A549 (cell line): ENCODE data around the gene S1PR2. TPM values are rescaled to one million over a fixed set of nuclear protein-coding genes. Genes with fewer than 3 reads are reported as not detected.

ENCODE experiments used
- ATAC-seq, 2 experiments: fragments of 200-7000 bp in 1 of 2; fragments of >200 bp in 1 of 2; cut with Nextera tagmentation in 1 of 2; cut with Tn5 transposase in 1 of 2; 3 replicates each; pipeline versions ENCODE4 v1.8.0 to v1.9.1; 2018 to 2020; ENCODE audit warnings: mild to moderate bottlenecking in 1 of 2, moderate library complexity in 1 of 2
- CTCF ChIA-PET: fragments of 300-600 bp; sonication (Branson Sonifier 250); formaldehyde crosslinking; extraction: SDS; loops from one replicate; lab custom pipeline; 2021; ENCODE audit warnings: antibody characterized with exemption, inconsistent platforms; lab: Yijun Ruan, JAX
- POLR2A ChIA-PET: fragments of 350-600 bp; formaldehyde crosslinking; extraction: SDS; loops from one replicate; lab custom pipeline; 2021; ENCODE audit warnings: antibody characterized with exemption, inconsistent platforms; lab: Yijun Ruan, JAX
- DNase-seq, 2 experiments: peaks; one replicate each; pipeline versions ENCODE4 v3.0.0 to v3.0.0-alpha.2; 2011 to 2016; ENCODE audit warnings: low read depth in 1 of 2, low spot score in 1 of 2
- FAIRE-seq: peaks from 2 replicates; lab custom pipeline; 2011; peaks lifted over from hg19 to GRCh38; lab: Jason Lieb, UNC
- H3K27ac ChIP-seq, 2 experiments: fragments of >200 bp; sonication (Bioruptor Twin); formaldehyde crosslinking; 3 replicates each; pipeline ENCODE4 v1.5.1; 2016 to 2017
- H3K4me1 ChIP-seq: fragments of >200 bp; sonication (Bioruptor Twin); formaldehyde crosslinking; 3 replicates; pipeline ENCODE4 v1.6.1; 2016
- H3K4me2 ChIP-seq: fragments of >200 bp; sonication (Bioruptor Twin); formaldehyde crosslinking; 3 replicates; pipeline ENCODE4 v1.6.1; 2016
- H3K4me3 ChIP-seq: fragments of >200 bp; sonication (Bioruptor Twin); formaldehyde crosslinking; 3 replicates; pipeline ENCODE4 v1.5.1; 2016
- H3K9me3 ChIP-seq: fragments of >200 bp; sonication (Bioruptor Twin); formaldehyde crosslinking; 3 replicates; pipeline ENCODE4 v1.6.1; 2016
- CBX8 ChIP-seq: fragments of 200-600 bp; sonication (generic); IDR thresholded peaks from 2 replicates; pipeline ENCODE4 v1.6.1; 2016
- CEBPB ChIP-seq, 2 experiments: fragments of >200 bp in 1 of 2; sonication (Bioruptor Twin) in 1 of 2; formaldehyde crosslinking in 1 of 2; IDR thresholded peaks; 2 replicates each; pipeline ENCODE4 v1.6.1; 2012 to 2016
- ESRRA ChIP-seq: fragments of 150-350 bp; IDR thresholded peaks from 2 replicates; pipeline ENCODE4 v1.6.1; 2014; ENCODE audit warnings: mild to moderate bottlenecking, low read length, borderline replicate concordance
- FOSL2 ChIP-seq, 2 experiments: fragments of 450-650 bp in 1 of 2; fragments of >200 bp in 1 of 2; sonication (Bioruptor Twin) in 1 of 2; formaldehyde crosslinking; IDR thresholded peaks; 2 replicates each; pipeline versions ENCODE4 v1.5.0 to v1.6.1; 2016 to 2020; ENCODE audit warnings: mild to moderate bottlenecking in 1 of 2, moderate library complexity in 1 of 2
- FOXS1 ChIP-seq: fragments of 250-450 bp; sonication (Bioruptor Pico); IDR thresholded peaks from 2 replicates; pipeline ENCODE4 v1.5.0; 2020; ENCODE audit warnings: mild to moderate bottlenecking, moderate library complexity
- GATA3 ChIP-seq: IDR thresholded peaks from 2 replicates; pipeline ENCODE4 v1.6.1; 2012; ENCODE audit warnings: borderline replicate concordance
- HDAC2 ChIP-seq: fragments of 200-600 bp; sonication (generic); IDR thresholded peaks from 2 replicates; pipeline ENCODE4 v1.6.1; 2016
- JUN ChIP-seq, 2 experiments: fragments of >200 bp; sonication (Bioruptor Twin); formaldehyde crosslinking; IDR thresholded peaks; 2 replicates in 1 of 2; 3 replicates in 1 of 2; pipeline ENCODE4 v1.6.1; 2016 to 2017
- JUNB ChIP-seq: fragments of >200 bp; sonication (Bioruptor Twin); formaldehyde crosslinking; IDR thresholded peaks from 2 replicates; pipeline ENCODE4 v1.6.1; 2016
- KDM1A ChIP-seq: fragments of 200-600 bp; sonication (generic); IDR thresholded peaks from 2 replicates; pipeline ENCODE4 v1.6.1; 2016; ENCODE audit warnings: low read depth, mild to moderate bottlenecking
- NPAS2 ChIP-seq: fragments of 250-450 bp; sonication (Bioruptor Pico); IDR thresholded peaks from 2 replicates; pipeline ENCODE4 v1.8.0; 2022; ENCODE audit warnings: mild to moderate bottlenecking, moderate library complexity, borderline replicate concordance
- PHF8 ChIP-seq: fragments of 200-600 bp; sonication (generic); IDR thresholded peaks from 2 replicates; pipeline ENCODE4 v1.6.1; 2016; ENCODE audit warnings: low read depth, mild to moderate bottlenecking, antibody characterized with exemption, moderate library complexity, borderline replicate concordance
- RARB ChIP-seq: fragments of 250-450 bp; sonication (Bioruptor Pico); IDR thresholded peaks from 2 replicates; pipeline ENCODE4 v1.8.0; 2021; ENCODE audit warnings: mild to moderate bottlenecking, moderate library complexity
- RFX5 ChIP-seq: fragments of 450-650 bp; IDR thresholded peaks from 2 replicates; pipeline ENCODE4 v1.7.1; 2014; ENCODE audit warnings: antibody characterized with exemption, mild to moderate bottlenecking, moderate library complexity
- RNF2 ChIP-seq: fragments of 200-600 bp; sonication (generic); IDR thresholded peaks from 2 replicates; pipeline ENCODE4 v1.6.1; 2016; ENCODE audit warnings: low read depth, mild to moderate bottlenecking, antibody characterized with exemption, moderate library complexity, borderline replicate concordance
- SMC3 ChIP-seq: fragments of >200 bp; sonication (Bioruptor Twin); formaldehyde crosslinking; IDR thresholded peaks from 3 replicates; pipeline ENCODE4 v1.6.1; 2018; ENCODE audit warnings: inconsistent platforms
- SREBF2 ChIP-seq: fragments of 450-650 bp; IDR thresholded peaks from 2 replicates; pipeline ENCODE4 v1.6.1; 2014; ENCODE audit warnings: mild to moderate bottlenecking, moderate library complexity
- TFCP2L1 ChIP-seq: fragments of 250-450 bp; sonication (Bioruptor Pico); IDR thresholded peaks from 2 replicates; pipeline ENCODE4 v1.5.0; 2021; ENCODE audit warnings: mild to moderate bottlenecking
- ZFP36 ChIP-seq: fragments of 450-650 bp; IDR thresholded peaks from 2 replicates; pipeline ENCODE4 v1.6.1; 2014; ENCODE audit warnings: borderline replicate concordance; ENCODE audit not compliant: partially characterized antibody
- WGBS: methylation state at CpG from one replicate; pipeline ENCODE4 v1.1.6; 2017; ENCODE audit errors: missing lambda C conversion rate; 5-methylcytosine and 5-hydroxymethylcytosine counted together
- polyA plus RNA-seq, 4 experiments: library from polyadenylated mRNA; depleted of rRNA in 3 of 4; stranded (reverse); fragments of >200 nt; fragmentation: RNase III in 1 of 4; extraction: RNeasy Plus Mini Kit Qiagen cat#74134 plus additional on column Dnase treatment in 1 of 4; gene quantifications; 2 replicates in 3 of 4; 3 replicates in 1 of 4; pipeline ENCODE4 v1.2.3, GENCODE V29; 2011 to 2017
- TF ChIP-seq, protein P1 (sequence below): fragments of 250-450 bp; sonication (Bioruptor Pico); IDR thresholded peaks from 2 replicates; pipeline ENCODE4 v1.5.0; 2021; ENCODE audit warnings: mild to moderate bottlenecking, moderate library complexity, borderline replicate concordance
- TF ChIP-seq, protein P2 (sequence below): fragments of >200 bp; sonication (Bioruptor Twin); formaldehyde crosslinking; IDR thresholded peaks from 3 replicates; pipeline ENCODE4 v1.5.1; 2016
- TF ChIP-seq, protein P3 (sequence below): fragments of >200 bp; sonication (Bioruptor Twin); formaldehyde crosslinking; IDR thresholded peaks from 3 replicates; pipeline ENCODE4 v1.6.1; 2016
- TF ChIP-seq, protein P4 (sequence below): fragments of 450-650 bp; IDR thresholded peaks from 2 replicates; pipeline ENCODE4 v1.6.1; 2014; ENCODE audit warnings: antibody characterized with exemption
- TF ChIP-seq, protein P5 (sequence below): fragments of >200 bp; sonication (Bioruptor Twin); formaldehyde crosslinking; IDR thresholded peaks from 2 replicates; pipeline ENCODE4 v1.6.1; 2016
- TF ChIP-seq, protein P6 (sequence below): fragments of 200-600 bp; sonication (generic); IDR thresholded peaks from 2 replicates; pipeline ENCODE4 v1.6.1; 2016; ENCODE audit warnings: antibody characterized with exemption, mild to moderate bottlenecking, moderate library complexity

The S1PR2 gene
- polyA plus RNA-seq, 2 of the 4 experiments (the other 2 are of a cell fraction), result 0.72 to 0.87 TPM

DNA sequence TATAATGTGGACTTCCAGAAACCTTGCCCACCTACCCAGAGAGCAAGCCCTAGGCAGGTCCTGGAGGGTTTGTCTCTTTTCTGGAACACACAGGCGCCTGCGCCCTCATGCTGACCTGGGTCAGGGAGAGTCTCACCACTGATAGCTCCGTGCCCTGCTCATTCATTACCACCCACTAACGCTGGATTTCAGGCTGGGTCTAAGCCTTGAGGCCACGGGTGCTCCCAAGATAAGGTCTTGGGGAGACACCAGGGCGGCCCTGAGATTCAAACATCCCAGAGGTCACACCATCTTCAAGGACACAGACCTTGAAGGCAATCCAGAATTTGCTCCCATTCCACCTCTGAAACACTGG lies 5.1 kb downstream of the S1PR2 start:
- peaks cover 5% of the 10 kb centered on the region; the same call in 1 of the 3 replicates for H3K4me1 ChIP-seq
- no peak for ATAC-seq
- H3K4me3 ChIP-seq, result no peak overlapping the region
- TF ChIP-seq FOXS1 (CRISPR knock-in tag), result no peak
- TF ChIP-seq CBX8, result no peak
- TF ChIP-seq RARB (CRISPR knock-in tag), result no peak
- TF ChIP-seq SMC3, result no peak
- TF ChIP-seq KDM1A, result no peak
- no peak for TF ChIP-seq RFX5
- no peak for TF ChIP-seq FOSL2 (IDR thresholded peaks at IDR 0.05)
- no peak for TF ChIP-seq FOSL2 (CRISPR knock-in tag; IDR thresholded peaks at IDR 0.05)
- no peak for TF ChIP-seq TFCP2L1 (CRISPR knock-in tag)
- TF ChIP-seq PHF8, result no peak
- TF ChIP-seq, protein P1, sequence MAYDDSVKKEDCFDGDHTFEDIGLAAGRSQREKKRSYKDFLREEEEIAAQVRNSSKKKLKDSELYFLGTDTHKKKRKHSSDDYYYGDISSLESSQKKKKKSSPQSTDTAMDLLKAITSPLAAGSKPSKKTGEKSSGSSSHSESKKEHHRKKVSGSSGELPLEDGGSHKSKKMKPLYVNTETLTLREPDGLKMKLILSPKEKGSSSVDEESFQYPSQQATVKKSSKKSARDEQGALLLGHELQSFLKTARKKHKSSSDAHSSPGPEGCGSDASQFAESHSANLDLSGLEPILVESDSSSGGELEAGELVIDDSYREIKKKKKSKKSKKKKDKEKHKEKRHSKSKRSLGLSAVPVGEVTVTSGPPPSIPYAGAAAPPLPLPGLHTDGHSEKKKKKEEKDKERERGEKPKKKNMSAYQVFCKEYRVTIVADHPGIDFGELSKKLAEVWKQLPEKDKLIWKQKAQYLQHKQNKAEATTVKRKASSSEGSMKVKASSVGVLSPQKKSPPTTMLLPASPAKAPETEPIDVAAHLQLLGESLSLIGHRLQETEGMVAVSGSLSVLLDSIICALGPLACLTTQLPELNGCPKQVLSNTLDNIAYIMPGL, result no peak
- TF ChIP-seq, protein P2, sequence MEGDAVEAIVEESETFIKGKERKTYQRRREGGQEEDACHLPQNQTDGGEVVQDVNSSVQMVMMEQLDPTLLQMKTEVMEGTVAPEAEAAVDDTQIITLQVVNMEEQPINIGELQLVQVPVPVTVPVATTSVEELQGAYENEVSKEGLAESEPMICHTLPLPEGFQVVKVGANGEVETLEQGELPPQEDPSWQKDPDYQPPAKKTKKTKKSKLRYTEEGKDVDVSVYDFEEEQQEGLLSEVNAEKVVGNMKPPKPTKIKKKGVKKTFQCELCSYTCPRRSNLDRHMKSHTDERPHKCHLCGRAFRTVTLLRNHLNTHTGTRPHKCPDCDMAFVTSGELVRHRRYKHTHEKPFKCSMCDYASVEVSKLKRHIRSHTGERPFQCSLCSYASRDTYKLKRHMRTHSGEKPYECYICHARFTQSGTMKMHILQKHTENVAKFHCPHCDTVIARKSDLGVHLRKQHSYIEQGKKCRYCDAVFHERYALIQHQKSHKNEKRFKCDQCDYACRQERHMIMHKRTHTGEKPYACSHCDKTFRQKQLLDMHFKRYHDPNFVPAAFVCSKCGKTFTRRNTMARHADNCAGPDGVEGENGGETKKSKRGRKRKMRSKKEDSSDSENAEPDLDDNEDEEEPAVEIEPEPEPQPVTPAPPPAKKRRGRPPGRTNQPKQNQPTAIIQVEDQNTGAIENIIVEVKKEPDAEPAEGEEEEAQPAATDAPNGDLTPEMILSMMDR, result no peak
- no peak for TF ChIP-seq ESRRA
- no peak for TF ChIP-seq JUNB
- TF ChIP-seq, protein P3, sequence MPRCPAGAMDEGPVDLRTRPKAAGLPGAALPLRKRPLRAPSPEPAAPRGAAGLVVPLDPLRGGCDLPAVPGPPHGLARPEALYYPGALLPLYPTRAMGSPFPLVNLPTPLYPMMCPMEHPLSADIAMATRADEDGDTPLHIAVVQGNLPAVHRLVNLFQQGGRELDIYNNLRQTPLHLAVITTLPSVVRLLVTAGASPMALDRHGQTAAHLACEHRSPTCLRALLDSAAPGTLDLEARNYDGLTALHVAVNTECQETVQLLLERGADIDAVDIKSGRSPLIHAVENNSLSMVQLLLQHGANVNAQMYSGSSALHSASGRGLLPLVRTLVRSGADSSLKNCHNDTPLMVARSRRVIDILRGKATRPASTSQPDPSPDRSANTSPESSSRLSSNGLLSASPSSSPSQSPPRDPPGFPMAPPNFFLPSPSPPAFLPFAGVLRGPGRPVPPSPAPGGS, result no peak
- no peak for TF ChIP-seq NPAS2 (CRISPR knock-in tag)
- no peak for TF ChIP-seq JUN (IDR thresholded peaks at IDR 0.05)
- TF ChIP-seq SREBF2, result no peak
- TF ChIP-seq, protein P4, sequence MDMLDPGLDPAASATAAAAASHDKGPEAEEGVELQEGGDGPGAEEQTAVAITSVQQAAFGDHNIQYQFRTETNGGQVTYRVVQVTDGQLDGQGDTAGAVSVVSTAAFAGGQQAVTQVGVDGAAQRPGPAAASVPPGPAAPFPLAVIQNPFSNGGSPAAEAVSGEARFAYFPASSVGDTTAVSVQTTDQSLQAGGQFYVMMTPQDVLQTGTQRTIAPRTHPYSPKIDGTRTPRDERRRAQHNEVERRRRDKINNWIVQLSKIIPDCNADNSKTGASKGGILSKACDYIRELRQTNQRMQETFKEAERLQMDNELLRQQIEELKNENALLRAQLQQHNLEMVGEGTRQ, result no peak
- TF ChIP-seq, all 56 proteins: peak for 0
- POLR2A ChIA-PET, result no interaction called here
- CTCF ChIA-PET, result interaction anchor here (0.6 to 2.4 kb wide), 6 partner anchors 11 to 296 kb away, joined by 3 to 12 read pairs (median 3); no protein-coding TSS in a partner anchor
- no peaks in the 10 kb centered on the region for H3K9me3 ChIP-seq
- no peak for FAIRE-seq
- WGBS, result 91% methylated on average over 5 of the region's 6 CpGs
- no peak overlapping the region for H3K4me2 ChIP-seq
- DNase-seq, result no peak
- no peak overlapping the region for H3K27ac ChIP-seq

DNA sequence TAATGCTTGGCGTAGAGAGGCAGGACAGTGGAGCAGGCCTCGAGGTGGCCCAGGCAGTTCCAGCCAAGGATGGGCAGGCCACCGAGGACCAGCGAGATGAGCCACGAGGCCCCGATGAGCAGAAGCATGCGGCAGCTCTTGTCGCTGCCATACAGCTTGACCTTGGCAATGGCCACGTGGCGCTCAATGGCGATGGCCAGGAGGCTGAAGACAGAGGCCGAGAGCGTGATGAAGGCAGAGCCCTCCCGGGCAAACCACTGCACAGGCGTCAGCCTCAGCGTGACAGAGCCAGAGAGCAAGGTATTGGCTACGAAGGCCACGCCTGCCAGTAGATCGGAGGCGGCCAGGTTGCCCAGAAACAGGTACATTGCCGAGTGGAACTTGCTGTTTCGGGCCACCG lies 6.8 kb downstream of the S1PR2 start:
- Histone ChIP-seq H3K27ac (no peak overlapping the region), H3K9me3 (no peaks in the 10 kb centered on the region), H3K4me2 (no peak overlapping the region), H3K4me3 (no peak overlapping the region), H3K4me1 (0 out of 3 replicates have a peak, but pooled peaks cover 4% of the 10 kb centered on the region)
- FAIRE-seq (no peak), ATAC-seq (no peak), DNase-seq (no peak)
- ChIA-PET CTCF (interaction anchor here (0.6 kb wide), 1 partner anchor 62 kb away, joined by 6 read pairs; no protein-coding TSS in a partner anchor), POLR2A (no interaction called here)
- TF ChIP-seq CEBPB (IDR thresholded peaks at IDR 0.05) (no peak), ZFP36 (no peak), RNF2 (no peak), ESRRA (no peak), HDAC2 (no peak), GATA3 (no peak), RFX5 (no peak)
- TF ChIP-seq, protein P5, sequence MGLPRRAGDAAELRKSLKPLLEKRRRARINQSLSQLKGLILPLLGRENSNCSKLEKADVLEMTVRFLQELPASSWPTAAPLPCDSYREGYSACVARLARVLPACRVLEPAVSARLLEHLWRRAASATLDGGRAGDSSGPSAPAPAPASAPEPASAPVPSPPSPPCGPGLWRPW, result no peak
- TF ChIP-seq, protein P6, sequence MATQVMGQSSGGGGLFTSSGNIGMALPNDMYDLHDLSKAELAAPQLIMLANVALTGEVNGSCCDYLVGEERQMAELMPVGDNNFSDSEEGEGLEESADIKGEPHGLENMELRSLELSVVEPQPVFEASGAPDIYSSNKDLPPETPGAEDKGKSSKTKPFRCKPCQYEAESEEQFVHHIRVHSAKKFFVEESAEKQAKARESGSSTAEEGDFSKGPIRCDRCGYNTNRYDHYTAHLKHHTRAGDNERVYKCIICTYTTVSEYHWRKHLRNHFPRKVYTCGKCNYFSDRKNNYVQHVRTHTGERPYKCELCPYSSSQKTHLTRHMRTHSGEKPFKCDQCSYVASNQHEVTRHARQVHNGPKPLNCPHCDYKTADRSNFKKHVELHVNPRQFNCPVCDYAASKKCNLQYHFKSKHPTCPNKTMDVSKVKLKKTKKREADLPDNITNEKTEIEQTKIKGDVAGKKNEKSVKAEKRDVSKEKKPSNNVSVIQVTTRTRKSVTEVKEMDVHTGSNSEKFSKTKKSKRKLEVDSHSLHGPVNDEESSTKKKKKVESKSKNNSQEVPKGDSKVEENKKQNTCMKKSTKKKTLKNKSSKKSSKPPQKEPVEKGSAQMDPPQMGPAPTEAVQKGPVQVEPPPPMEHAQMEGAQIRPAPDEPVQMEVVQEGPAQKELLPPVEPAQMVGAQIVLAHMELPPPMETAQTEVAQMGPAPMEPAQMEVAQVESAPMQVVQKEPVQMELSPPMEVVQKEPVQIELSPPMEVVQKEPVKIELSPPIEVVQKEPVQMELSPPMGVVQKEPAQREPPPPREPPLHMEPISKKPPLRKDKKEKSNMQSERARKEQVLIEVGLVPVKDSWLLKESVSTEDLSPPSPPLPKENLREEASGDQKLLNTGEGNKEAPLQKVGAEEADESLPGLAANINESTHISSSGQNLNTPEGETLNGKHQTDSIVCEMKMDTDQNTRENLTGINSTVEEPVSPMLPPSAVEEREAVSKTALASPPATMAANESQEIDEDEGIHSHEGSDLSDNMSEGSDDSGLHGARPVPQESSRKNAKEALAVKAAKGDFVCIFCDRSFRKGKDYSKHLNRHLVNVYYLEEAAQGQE, result no peak
- 91% methylated on average over 17 of the region's 23 CpGs for WGBS
